ENCODE data around the gene PITRM1.

- TF ChIP-seq, protein P1, sequence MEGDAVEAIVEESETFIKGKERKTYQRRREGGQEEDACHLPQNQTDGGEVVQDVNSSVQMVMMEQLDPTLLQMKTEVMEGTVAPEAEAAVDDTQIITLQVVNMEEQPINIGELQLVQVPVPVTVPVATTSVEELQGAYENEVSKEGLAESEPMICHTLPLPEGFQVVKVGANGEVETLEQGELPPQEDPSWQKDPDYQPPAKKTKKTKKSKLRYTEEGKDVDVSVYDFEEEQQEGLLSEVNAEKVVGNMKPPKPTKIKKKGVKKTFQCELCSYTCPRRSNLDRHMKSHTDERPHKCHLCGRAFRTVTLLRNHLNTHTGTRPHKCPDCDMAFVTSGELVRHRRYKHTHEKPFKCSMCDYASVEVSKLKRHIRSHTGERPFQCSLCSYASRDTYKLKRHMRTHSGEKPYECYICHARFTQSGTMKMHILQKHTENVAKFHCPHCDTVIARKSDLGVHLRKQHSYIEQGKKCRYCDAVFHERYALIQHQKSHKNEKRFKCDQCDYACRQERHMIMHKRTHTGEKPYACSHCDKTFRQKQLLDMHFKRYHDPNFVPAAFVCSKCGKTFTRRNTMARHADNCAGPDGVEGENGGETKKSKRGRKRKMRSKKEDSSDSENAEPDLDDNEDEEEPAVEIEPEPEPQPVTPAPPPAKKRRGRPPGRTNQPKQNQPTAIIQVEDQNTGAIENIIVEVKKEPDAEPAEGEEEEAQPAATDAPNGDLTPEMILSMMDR (conservative IDR thresholded peaks at IDR 0.05; ENCODE audit: low read length): no peak
- TF ChIP-seq EZH2phosphoT487 (IDR thresholded peaks at IDR 0.05; ENCODE audit: borderline replicate concordance, low read depth, low read length): no peak
Measured at GRCh38 chr10:3093996-3094395, 78.6 kb downstream of the PITRM1 start.
